Stimulated activated CD8-positive, alpha-beta memory T cell treated with anti-CD3 and anti-CD28 coated beads, Interleukin-12 subunit alpha, Interleukin-12 subunit beta, amount 100 ng/mL, for 24 hours (primary cell): ENCODE measurements around the gene COL9A3.

ENCODE experiments used
- DNase-seq: peaks from one replicate; pipeline ENCODE4 v3.0.0-alpha.2; 2020; ENCODE audit errors: extremely low read depth

Gene COL9A3

GRCh38 chr20:62879275-62880146 lies 62.7 kb downstream of the COL9A3 start:
- no peak for DNase-seq

GRCh38 chr20:62880147-62880934 lies 63.5 kb downstream of the COL9A3 start:
- DNase-seq: no peak

GRCh38 chr20:62880935-62881661 lies 64.2 kb downstream of the COL9A3 start:
- DNase-seq: no peak

- DNase-seq: no peak
Observed at GRCh38 chr20:62881662-62882395, 65.0 kb downstream of the COL9A3 start.

- DNase-seq: no peak
Observed at GRCh38 chr20:62882426-62882825, 65.6 kb downstream of the COL9A3 start.

GRCh38 chr20:62884556-62884955 lies 67.7 kb downstream of the COL9A3 start:
- DNase-seq: no peak

GRCh38 chr20:62885046-62885895 lies 68.4 kb downstream of the COL9A3 start:
- DNase-seq: no peak

GRCh38 chr20:62885896-62886708 lies 69.3 kb downstream of the COL9A3 start:
- no peak for DNase-seq

- DNase-seq: no peak
Observed at GRCh38 chr20:62886709-62887058, 69.8 kb downstream of the COL9A3 start.

- no peak for DNase-seq
Observed at GRCh38 chr20:62887152-62887859, 70.5 kb downstream of the COL9A3 start.

GRCh38 chr20:62887860-62888239 lies 71.0 kb downstream of the COL9A3 start:
- no peak for DNase-seq

GRCh38 chr20:62888406-62888805 lies 71.6 kb downstream of the COL9A3 start:
- no peak for DNase-seq

- no peak for DNase-seq
Observed at GRCh38 chr20:62888910-62889309, 72.1 kb downstream of the COL9A3 start.

GRCh38 chr20:62889411-62889810 lies 72.6 kb downstream of the COL9A3 start:
- DNase-seq: no peak

- DNase-seq: no peak
Observed at GRCh38 chr20:62889871-62890270, 73.0 kb downstream of the COL9A3 start.

GRCh38 chr20:62890444-62890843 lies 73.6 kb downstream of the COL9A3 start:
- DNase-seq: no peak
